ENCODE data around the gene FBXW4.

Gene FBXW4

GRCh38 chr10:101708073-101708472 is 13.1 kb upstream of the FBXW4 start:
- DNase-seq (ENCODE audit: low read depth, low spot score) = no peak
- ChIA-PET POLR2A (no interaction called here), CTCF (no interaction called here)
- no peak overlapping the region for H3K4me3 ChIP-seq (ENCODE audit: low read depth, low read length)
- no peak for TF ChIP-seq CTCF (IDR thresholded peaks at IDR 0.05; ENCODE audit: insufficient read depth, low read length, missing control alignments)

GRCh38 chr10:101704331-101704730 is 9.4 kb upstream of the FBXW4 start:
- CTCF ChIA-PET = interaction anchor here (0.9 kb wide), 1 partner anchor 9 kb away, joined by 3 read pairs; no protein-coding TSS in a partner anchor
- no peak for TF ChIP-seq CTCF (IDR thresholded peaks at IDR 0.05; ENCODE audit: insufficient read depth, low read length, missing control alignments)
- DNase-seq (ENCODE audit: low read depth, low spot score) = no peak
- POLR2A ChIA-PET = no interaction called here
- no peak overlapping the region for H3K4me3 ChIP-seq (ENCODE audit: low read depth, low read length)

- ChIA-PET CTCF (no interaction called here), POLR2A (no interaction called here)
- H3K4me3 ChIP-seq (ENCODE audit: low read depth, low read length) = no peak overlapping the region
- no peak for DNase-seq (ENCODE audit: low read depth, low spot score)
- TF ChIP-seq CTCF (IDR thresholded peaks at IDR 0.05; ENCODE audit: insufficient read depth, low read length, missing control alignments) = no peak
Observed at GRCh38 chr10:101696632-101697031, 1.7 kb upstream of the FBXW4 start.

- DNase-seq (ENCODE audit: low read depth, low spot score) = no peak
- peak overlapping the region; percentile 83 for H3K4me3 ChIP-seq (ENCODE audit: low read depth, low read length)
- CTCF ChIA-PET = interaction anchor here (1.0 to 1.5 kb wide), 3 partner anchors 9 to 93 kb away, joined by 3 read pairs; no protein-coding TSS in a partner anchor
- TF ChIP-seq CTCF (IDR thresholded peaks at IDR 0.05; ENCODE audit: insufficient read depth, low read length, missing control alignments) = no peak
- POLR2A ChIA-PET = interaction anchor here (1.5 kb wide), 1 partner anchor 86 kb away, joined by 3 read pairs; no protein-coding TSS in a partner anchor
Observed at GRCh38 chr10:101695404-101695890, 477 bp upstream of the FBXW4 start.

- peak overlapping the region; percentile 83 for H3K4me3 ChIP-seq (ENCODE audit: low read depth, low read length)
- CTCF ChIA-PET = interaction anchor here (0.9 to 1.5 kb wide), 4 partner anchors 9 to 92 kb away, joined by 3 to 8 read pairs (median 4); no protein-coding TSS in a partner anchor
- POLR2A ChIA-PET = interaction anchor here (0.6 to 1.5 kb wide), 2 partner anchors 80 to 87 kb away, joined by 3 read pairs; no protein-coding TSS in a partner anchor
- no peak for TF ChIP-seq CTCF (IDR thresholded peaks at IDR 0.05; ENCODE audit: insufficient read depth, low read length, missing control alignments)
- no peak for DNase-seq (ENCODE audit: low read depth, low spot score)
Observed at GRCh38 chr10:101693978-101694673, 844 bp downstream of the FBXW4 start.

GRCh38 chr10:101693651-101693977 is 1.4 kb downstream of the FBXW4 start:
- DNase-seq (ENCODE audit: low read depth, low spot score) = no peak
- ChIA-PET CTCF (interaction anchor here (0.7 to 1.4 kb wide), 4 partner anchors 9 to 479 kb away, joined by 3 to 8 read pairs (median 4); no protein-coding TSS in a partner anchor), POLR2A (interaction anchor here (1.5 kb wide), 1 partner anchor 88 kb away, joined by 3 read pairs; no protein-coding TSS in a partner anchor)

More at GRCh38 chr10:101693651-101693977, 1.4 kb downstream of the FBXW4 start:
- peak overlapping the region; percentile 83 for H3K4me3 ChIP-seq (ENCODE audit: low read depth, low read length)
- TF ChIP-seq CTCF (IDR thresholded peaks at IDR 0.05; ENCODE audit: insufficient read depth, low read length, missing control alignments) = no peak
